K562 (cell line): ENCODE measurements around the gene MRPS5. TPM values are rescaled to one million over a fixed set of nuclear protein-coding genes. Genes with fewer than 3 reads are reported as not detected.

ENCODE experiments used
- ATAC-seq: fragments of 200-7000 bp; cut with Tn5 transposase; 3 replicates; pipeline ENCODE4 v1.9.1; 2020; ENCODE audit warnings: moderate library complexity
- BruUV-seq: library from RNA; stranded (reverse); fragments of 400-500 nt; replicated peaks from 2 replicates; lab custom pipeline; 2021; lab: Mats Ljungman, UMichigan
- CTCF ChIA-PET: fragments of 300-600 bp; formaldehyde crosslinking; extraction: SDS; loops from one replicate; lab custom pipeline; 2021; ENCODE audit warnings: low intra/inter-chr PET ratio; lab: Yijun Ruan, JAX
- POLR2A ChIA-PET: fragments of 300-600, 350-650 bp; sonication (Branson Sonifier 250); formaldehyde crosslinking; extraction: SDS; loops from one replicate; lab custom pipeline; 2021; ENCODE audit warnings: antibody characterized with exemption, inconsistent platforms; lab: Yijun Ruan, JAX
- DNase-seq, 4 experiments: peaks; one replicate each; pipeline versions ENCODE4 v3.0.0 to v3.0.0-alpha.2; 2011 to 2018; ENCODE audit warnings: low spot score in 3 of 4, mixed read lengths in 3 of 4; ENCODE audit errors: extremely low read depth in 1 of 4
- FAIRE-seq: peaks from 2 replicates; lab custom pipeline; 2011; peaks lifted over from hg19 to GRCh38; lab: Jason Lieb, UNC
- H2AFZ ChIP-seq: 2 replicates; pipeline ENCODE4 v1.6.0; 2011; ENCODE audit warnings: low read depth, low read length, control low read depth, inconsistent platforms
- H3K27ac ChIP-seq: fragments of 200-600 bp; 3 replicates; pipeline ENCODE4 v1.8.0; 2011; ENCODE audit warnings: low read depth, mild to moderate bottlenecking, control low read depth, inconsistent platforms, low read length, moderate library complexity, mixed read lengths; ENCODE audit errors: extremely low read depth
- H3K27me3 ChIP-seq, 2 experiments: fragments of 300-600 bp in 1 of 2; 2 replicates in 1 of 2; 3 replicates in 1 of 2; pipeline versions ENCODE4 v1.6.0 to v1.8.0; 2011; ENCODE audit warnings: inconsistent platforms in 2 of 2, low read length in 2 of 2, mild to moderate bottlenecking in 1 of 2, mixed read lengths in 1 of 2, moderate library complexity in 1 of 2; ENCODE audit not compliant: control insufficient read depth in 2 of 2, insufficient read depth in 2 of 2
- H3K36me3 ChIP-seq: fragments of 300-600 bp; 3 replicates; pipeline ENCODE4 v1.8.0; 2011; ENCODE audit warnings: mild to moderate bottlenecking, low read length, inconsistent platforms; ENCODE audit not compliant: control insufficient read depth, insufficient read depth
- H3K4me1 ChIP-seq, 2 experiments: fragments of 200-600 bp in 1 of 2; replicated peaks in 1 of 2; 2 replicates in 1 of 2; 3 replicates in 1 of 2; pipeline versions ENCODE4 v1.5.1 to v1.8.0; 2011; ENCODE audit warnings: inconsistent platforms in 2 of 2, low read length in 2 of 2, mild to moderate bottlenecking in 1 of 2, mixed read lengths in 1 of 2, moderate library complexity in 1 of 2; ENCODE audit not compliant: control insufficient read depth in 2 of 2, insufficient read depth in 2 of 2
- H3K4me2 ChIP-seq: 2 replicates; pipeline ENCODE4 v1.6.1; 2011; ENCODE audit warnings: low read length, control low read depth, inconsistent platforms, mixed read lengths; ENCODE audit not compliant: insufficient read depth
- H3K4me3 ChIP-seq: fragments of 200-600 bp; sonication (generic), shearing (Covaris generic); 2 replicates; pipeline ENCODE4 v1.5.1; 2016; ENCODE audit warnings: control low read depth, inconsistent platforms
- H3K79me2 ChIP-seq: fragments of 200-600 bp; 3 replicates; pipeline ENCODE4 v1.8.0; 2011; ENCODE audit warnings: low read length, inconsistent platforms; ENCODE audit not compliant: control insufficient read depth, insufficient read depth
- H3K9ac ChIP-seq, 2 experiments: 2 replicates each; pipeline versions ENCODE4 v1.6.0 to v1.6.1; 2011; ENCODE audit warnings: low read depth in 2 of 2, low read length in 2 of 2, control low read depth in 1 of 2, inconsistent platforms in 1 of 2, mild to moderate bottlenecking in 1 of 2, mixed read lengths in 1 of 2; ENCODE audit not compliant: insufficient read depth in 1 of 2
- H3K9me1 ChIP-seq: one replicate; pipeline ENCODE4 v1.6.0; 2011; ENCODE audit warnings: inconsistent platforms, mild to moderate bottlenecking, low read length, moderate library complexity; ENCODE audit not compliant: control insufficient read depth, insufficient read depth
- H3K9me3 ChIP-seq: replicated peaks from 2 replicates; pipeline ENCODE4 v1.5.1; 2011; ENCODE audit warnings: low read depth, low read length, inconsistent platforms; ENCODE audit not compliant: control insufficient read depth, insufficient read depth
- H4K20me1 ChIP-seq: replicated peaks from 2 replicates; pipeline ENCODE4 v1.6.1; 2011; ENCODE audit warnings: low read length, inconsistent platforms, mixed read lengths; ENCODE audit not compliant: control insufficient read depth, insufficient read depth
- BRD4 ChIP-seq: fragments of 200-600 bp; sonication (generic); IDR thresholded peaks from 2 replicates; pipeline ENCODE4 v1.6.1; 2017; ENCODE audit warnings: inconsistent platforms
- GTF2F1 ChIP-seq: IDR thresholded peaks from 2 replicates; pipeline ENCODE4 v1.6.1; 2011; ENCODE audit warnings: low read depth, low read length, improper control_type of control experiment
- IFI16 ChIP-seq: fragments of 250-450 bp; sonication (Bioruptor Pico); IDR thresholded peaks from 2 replicates; pipeline ENCODE4 v2.1.2; 2022; ENCODE audit warnings: mild to moderate bottlenecking, inconsistent platforms
- ILF3 ChIP-seq: fragments of 450-650 bp; IDR thresholded peaks from 2 replicates; pipeline ENCODE4 v1.6.1; 2018; ENCODE audit warnings: antibody characterized with exemption, mild to moderate bottlenecking, moderate library complexity, borderline replicate concordance
- MEF2D ChIP-seq: conservative IDR thresholded peaks from 2 replicates; pipeline ENCODE4 v1.6.1; 2016; ENCODE audit warnings: low read depth, missing genetic modification characterization, missing compliant biosample characterization
- NFE2L1 ChIP-seq: fragments of 450-650 bp; IDR thresholded peaks from 2 replicates; pipeline ENCODE4 v1.6.1; 2016; ENCODE audit warnings: missing genetic modification characterization, low read depth, mild to moderate bottlenecking, missing compliant biosample characterization, moderate library complexity, borderline replicate concordance
- NFYB ChIP-seq: IDR thresholded peaks from 2 replicates; pipeline ENCODE4 v1.6.1; 2011; ENCODE audit warnings: mild to moderate bottlenecking, moderate library complexity; ENCODE audit not compliant: insufficient read length; ENCODE audit errors: extremely low read depth
- NR2C2 ChIP-seq, 2 experiments: fragments of 200-800 bp in 1 of 2; sonication (Bioruptor generic) in 1 of 2; sonication (generic) in 1 of 2; formaldehyde crosslinking in 1 of 2; IDR thresholded peaks; 2 replicates each; pipeline versions ENCODE4 v1.6.1 to v1.8.0; 2016 to 2022; ENCODE audit warnings: mild to moderate bottlenecking in 1 of 2, missing compliant biosample characterization in 1 of 2, missing genetic modification characterization in 1 of 2, missing genetic modification reagents in 1 of 2
- PRMT5 ChIP-seq: sonication (generic); formaldehyde crosslinking; IDR thresholded peaks from 2 replicates; pipeline ENCODE4 v1.5.0; 2020; ENCODE audit warnings: missing genetic modification reagents
- PTRF ChIP-seq: fragments of 450-650 bp; IDR thresholded peaks from 2 replicates; pipeline ENCODE4 v1.6.1; 2016; ENCODE audit warnings: mild to moderate bottlenecking, missing genetic modification characterization, missing compliant biosample characterization
- RBM15 ChIP-seq: fragments of 200-400 bp; formaldehyde crosslinking; IDR thresholded peaks from 2 replicates; pipeline ENCODE4 v1.6.1; 2018; ENCODE audit warnings: mild to moderate bottlenecking, low read length, moderate library complexity; ENCODE audit not compliant: insufficient read depth
- SIN3B ChIP-seq: fragments of 450-650 bp; IDR thresholded peaks from 2 replicates; pipeline ENCODE4 v1.6.1; 2017; ENCODE audit warnings: low read depth, mild to moderate bottlenecking, moderate library complexity
- TAF1 ChIP-seq: IDR thresholded peaks from 2 replicates; pipeline ENCODE4 v1.6.1; 2011; ENCODE audit warnings: mild to moderate bottlenecking, low read length, moderate library complexity; ENCODE audit not compliant: insufficient read depth, control insufficient read depth, severe bottlenecking; ENCODE audit errors: extremely low read depth
- THRAP3 ChIP-seq: fragments of 450-650 bp; IDR thresholded peaks from 2 replicates; pipeline ENCODE4 v1.6.1; 2016; ENCODE audit warnings: mild to moderate bottlenecking, inconsistent platforms, borderline replicate concordance
- TRIM28 ChIP-seq: fragments of 450-650 bp; IDR thresholded peaks from 2 replicates; pipeline ENCODE4 v1.6.1; 2017
- ZNF24 ChIP-seq: fragments of 450-650 bp; IDR thresholded peaks from 2 replicates; pipeline ENCODE4 v1.6.1; 2016
- ZNF75A ChIP-seq: fragments of 450-650 bp; formaldehyde crosslinking; IDR thresholded peaks from 2 replicates; pipeline ENCODE4 v1.4.0; 2020; ENCODE audit warnings: mild to moderate bottlenecking
- WGBS: fragments of 100-300 bp; shearing (Covaris generic); methylation state at CpG from one replicate; pipeline ENCODE4 v1.1.6; 2016; ENCODE audit warnings: low coverage, mixed read lengths; ENCODE audit not compliant: insufficient coverage; ENCODE audit errors: missing lambda C conversion rate; 5-methylcytosine and 5-hydroxymethylcytosine counted together
- in situ Hi-C: fragments of 300-500 bp; cut with MboI; formaldehyde crosslinking; loops from 4 replicates; pipeline ENCODE4 v1.15.0; 2018; ENCODE audit warnings: inconsistent platforms, mixed read lengths
- intact Hi-C: fragments of 100-400 bp; cut with micrococcal nuclease; formaldehyde crosslinking; loops from 2 replicates; pipeline ENCODE4 v1.14.2; 2022
- polyA plus RNA-seq, 8 experiments: library from polyadenylated mRNA; depleted of rRNA in 4 of 8; stranded (reverse) in 5 of 8; unstranded in 3 of 8; fragments of >200 nt; fragmentation: Nextera tagmentation in 2 of 8; fragmentation: Illumina TruSeq in 1 of 8; extraction: Ambion mirVana in 2 of 8; extraction: Trizol in 1 of 8; gene quantifications; 2 replicates each; pipeline versions ENCODE4 v1.2.1 to v1.2.3, GENCODE V29; 2011 to 2014; ENCODE audit warnings: inconsistent platforms in 1 of 8, missing spikeins in 1 of 8
- total RNA-seq, 7 experiments: library from RNA; depleted of rRNA in 6 of 7; stranded (reverse); fragments of >200 nt in 6 of 7; fragmentation: Illumina TruSeq in 2 of 7; extraction: Trizol in 2 of 7; gene quantifications; 2 replicates each; pipeline versions ENCODE4 v1.2.1 to v1.2.3, GENCODE V29; 2011 to 2021; ENCODE audit warnings: low replicate concordance in 1 of 7
- TF ChIP-seq, protein P1 (sequence below), 2 experiments: fragments of 450-650 bp; IDR thresholded peaks; 2 replicates each; pipeline ENCODE4 v1.6.1; 2016

Gene MRPS5
- total and polyA plus RNA-seq, 9 of the 15 experiments (the other 6 are each of a cell fraction or from before 2014, with no cell fraction given) = 85.0 to 162 (median 118) TPM

DNA sequence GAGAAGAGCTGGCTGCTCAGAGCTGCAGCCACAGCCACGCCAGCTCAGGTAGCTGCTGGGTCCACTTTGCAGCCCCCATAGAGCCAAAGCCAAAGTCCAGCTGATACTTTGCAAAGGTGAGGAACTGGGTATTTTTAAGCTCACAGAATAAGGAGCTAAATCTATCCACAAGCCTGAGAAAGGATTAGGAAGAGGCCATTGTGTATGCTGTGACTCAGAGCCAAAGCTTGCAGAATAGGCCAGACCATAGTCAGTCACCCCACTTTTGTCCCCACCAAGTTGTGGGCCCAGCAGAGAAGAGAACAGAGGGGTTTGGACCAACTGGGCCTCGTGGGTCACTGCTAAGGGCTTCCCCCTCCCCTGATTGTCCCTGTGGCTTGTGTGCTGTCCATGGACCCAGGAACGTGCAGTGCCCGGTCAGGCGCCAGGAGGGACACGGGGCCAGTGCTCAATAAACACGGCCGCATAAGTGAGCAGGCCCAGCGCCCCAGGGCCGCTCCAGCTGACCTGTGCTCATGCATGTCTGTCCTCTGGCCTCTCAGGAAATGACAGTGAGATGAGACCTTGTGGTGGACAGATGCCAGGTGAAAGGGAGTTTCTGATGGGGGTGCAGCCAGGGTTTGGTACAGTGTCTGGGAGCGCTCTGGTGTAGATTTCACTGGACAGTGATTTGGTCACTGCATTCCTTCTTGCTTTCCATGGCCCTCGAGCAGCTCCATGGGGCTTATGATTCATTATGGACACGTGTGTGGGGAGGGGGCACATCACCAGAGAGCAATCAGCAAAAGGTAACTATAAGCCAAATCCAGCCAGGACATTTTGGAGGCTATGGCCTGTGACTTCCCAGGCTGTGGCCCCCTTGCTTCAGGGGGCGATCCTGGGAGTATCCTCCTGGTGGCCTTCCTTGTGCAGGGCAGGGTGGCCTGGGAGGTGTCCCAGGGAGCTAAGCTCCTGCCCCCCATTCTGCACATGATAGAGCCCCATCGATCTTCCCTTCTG is 64.8 kb downstream of the MRPS5 start:
- BruUV-seq = no TSS peak
- in situ Hi-C loops (no loop called here), intact Hi-C loops (no loop called here)
- peaks cover 13 to 86% of the 10 kb centered on the region in 2 experiments for H3K27me3 ChIP-seq
- 2% methylated on average over 13 of the region's 15 CpGs for WGBS
- no peak overlapping the region for H3K9ac ChIP-seq
- H3K4me1 ChIP-seq = no peaks in the 10 kb centered on the region
- no peak overlapping the region for H3K4me2 ChIP-seq
- TF ChIP-seq MEF2D (tag) (no peak), TRIM28 (no peak), SIN3B (no peak), PRMT5 (CRISPR knock-in tag) (no peak), ILF3 (no peak), ZNF24 (no peak), THRAP3 (no peak), RBM15 (no peak), TAF1 (no peak), IFI16 (CRISPR knock-in tag) (no peak), BRD4 (no peak), NFYB (no peak), ZNF75A (CRISPR knock-in tag) (no peak), NFE2L1 (tag) (no peak), GTF2F1 (no peak), PTRF (tag) (no peak), NR2C2 (CRISPR knock-in tag; IDR thresholded peaks at IDR 0.05) (no peak), NR2C2 (tag; IDR thresholded peaks at IDR 0.05) (no peak)
- TF ChIP-seq, protein P1, sequence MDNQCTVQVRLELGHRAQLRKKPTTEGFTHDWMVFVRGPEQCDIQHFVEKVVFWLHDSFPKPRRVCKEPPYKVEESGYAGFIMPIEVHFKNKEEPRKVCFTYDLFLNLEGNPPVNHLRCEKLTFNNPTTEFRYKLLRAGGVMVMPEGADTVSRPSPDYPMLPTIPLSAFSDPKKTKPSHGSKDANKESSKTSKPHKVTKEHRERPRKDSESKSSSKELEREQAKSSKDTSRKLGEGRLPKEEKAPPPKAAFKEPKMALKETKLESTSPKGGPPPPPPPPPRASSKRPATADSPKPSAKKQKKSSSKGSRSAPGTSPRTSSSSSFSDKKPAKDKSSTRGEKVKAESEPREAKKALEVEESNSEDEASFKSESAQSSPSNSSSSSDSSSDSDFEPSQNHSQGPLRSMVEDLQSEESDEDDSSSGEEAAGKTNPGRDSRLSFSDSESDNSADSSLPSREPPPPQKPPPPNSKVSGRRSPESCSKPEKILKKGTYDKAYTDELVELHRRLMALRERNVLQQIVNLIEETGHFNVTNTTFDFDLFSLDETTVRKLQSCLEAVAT (IDR thresholded peaks at IDR 0.05) = no peak
- ATAC-seq = no peak; the same call in 2 of the 3 replicates
- H3K36me3 ChIP-seq = no peaks in the 10 kb centered on the region
- ChIA-PET CTCF (no interaction called here), POLR2A (no interaction called here)
- no peaks in the 10 kb centered on the region for H3K79me2 ChIP-seq
- H4K20me1 ChIP-seq = peaks cover 10% of the 10 kb centered on the region; the same call in 1 of the 2 replicates
- H2AFZ ChIP-seq = no peak overlapping the region
- no peak overlapping the region for H3K4me3 ChIP-seq
- H3K9me1 ChIP-seq = no peaks in the 10 kb centered on the region
- no peaks in the 10 kb centered on the region for H3K9me3 ChIP-seq
- DNase-seq = no peak
- H3K27ac ChIP-seq = no peak overlapping the region
- no peak for FAIRE-seq
